ENCODE results near the gene CC2D1B. TPM values are rescaled to one million over a fixed set of nuclear protein-coding genes. Genes with fewer than 3 reads are reported as not detected.

CC2D1B gene
- total RNA-seq, 1 donor from 2014 or later, result 16.3 TPM

- DNase-seq (ENCODE audit: low read depth in 2 of 2), result no peak
These were observed 59.6 kb downstream of the CC2D1B start for GRCh38 chr1:52306227-52307006.

- no peak for DNase-seq (ENCODE audit: low read depth in 2 of 2)
These were observed 60.4 kb downstream of the CC2D1B start for GRCh38 chr1:52305417-52306226.

Other genes starting within 250 kb of the CC2D1B start
- gene ZFYVE9, start 224.1 kb downstream of the CC2D1B start, total RNA-seq, result 21.7 and 30.7 TPM in 2 replicates
- 3.5 and 6.5 TPM in 2 replicates for gene ORC1, start 38.2 kb upstream of the CC2D1B start, total RNA-seq
- gene PRPF38A, start 38.4 kb upstream of the CC2D1B start, total RNA-seq, result 8.0 and 9.1 TPM in 2 replicates
- gene TUT4, start 186.9 kb upstream of the CC2D1B start, total RNA-seq, result 13.7 and 16.6 TPM in 2 replicates
- 15.0 and 20.7 TPM in 2 replicates for gene GPX7, start 236.2 kb upstream of the CC2D1B start, total RNA-seq